WI38 (cell line): ENCODE results near the gene STX18.

Experiments used
- H3K4me3 ChIP-seq: 2 replicates; pipeline ENCODE4 v1.5.1; 2011; ENCODE audit warnings: low read depth, mild to moderate bottlenecking, control low read depth, low read length
- TF ChIP-seq, protein P1 (sequence below): IDR thresholded peaks from 2 replicates; pipeline ENCODE4 v1.5.1; 2012; ENCODE audit warnings: low read depth, mild to moderate bottlenecking, control low read depth, low read length

STX18 gene

DNA sequence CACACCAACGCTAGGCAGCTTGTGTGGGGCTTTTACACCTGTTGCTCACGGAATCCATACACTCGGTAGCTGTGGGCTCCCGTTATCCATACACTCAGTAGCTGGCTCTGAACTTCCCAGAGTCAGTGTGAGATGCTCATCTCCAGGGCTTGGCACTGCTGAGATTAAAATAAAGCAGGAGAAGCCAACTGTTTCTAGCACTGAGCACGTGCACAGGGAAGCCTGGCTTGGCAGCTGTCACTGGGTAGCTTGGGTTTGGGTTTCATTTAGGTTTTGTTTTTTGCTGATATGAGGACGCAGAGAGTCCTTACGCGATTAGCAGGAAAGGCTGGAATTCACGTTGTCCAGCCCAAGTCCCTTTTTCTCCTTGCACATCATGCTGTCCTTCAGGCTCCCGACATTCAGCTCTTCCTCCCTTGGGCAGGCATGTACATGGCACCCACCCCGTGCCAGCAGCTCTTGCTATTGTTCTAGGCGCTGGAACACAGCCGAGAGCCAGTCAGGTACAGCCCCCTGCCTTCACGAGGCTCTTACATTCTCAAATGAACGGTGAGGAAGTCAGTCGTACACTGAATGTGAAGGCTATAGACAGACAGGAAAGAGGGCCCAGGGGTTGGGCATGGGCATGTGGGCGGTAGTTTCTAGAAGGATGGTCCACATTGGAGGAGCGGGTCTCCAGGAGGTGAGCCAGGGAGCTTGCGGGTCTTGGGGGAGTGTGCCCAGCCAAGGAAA, 129.0 kb downstream of the STX18 start:
- H3K4me3 ChIP-seq, result no peak overlapping the region
- TF ChIP-seq, protein P1, sequence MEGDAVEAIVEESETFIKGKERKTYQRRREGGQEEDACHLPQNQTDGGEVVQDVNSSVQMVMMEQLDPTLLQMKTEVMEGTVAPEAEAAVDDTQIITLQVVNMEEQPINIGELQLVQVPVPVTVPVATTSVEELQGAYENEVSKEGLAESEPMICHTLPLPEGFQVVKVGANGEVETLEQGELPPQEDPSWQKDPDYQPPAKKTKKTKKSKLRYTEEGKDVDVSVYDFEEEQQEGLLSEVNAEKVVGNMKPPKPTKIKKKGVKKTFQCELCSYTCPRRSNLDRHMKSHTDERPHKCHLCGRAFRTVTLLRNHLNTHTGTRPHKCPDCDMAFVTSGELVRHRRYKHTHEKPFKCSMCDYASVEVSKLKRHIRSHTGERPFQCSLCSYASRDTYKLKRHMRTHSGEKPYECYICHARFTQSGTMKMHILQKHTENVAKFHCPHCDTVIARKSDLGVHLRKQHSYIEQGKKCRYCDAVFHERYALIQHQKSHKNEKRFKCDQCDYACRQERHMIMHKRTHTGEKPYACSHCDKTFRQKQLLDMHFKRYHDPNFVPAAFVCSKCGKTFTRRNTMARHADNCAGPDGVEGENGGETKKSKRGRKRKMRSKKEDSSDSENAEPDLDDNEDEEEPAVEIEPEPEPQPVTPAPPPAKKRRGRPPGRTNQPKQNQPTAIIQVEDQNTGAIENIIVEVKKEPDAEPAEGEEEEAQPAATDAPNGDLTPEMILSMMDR, result no peak

DNA sequence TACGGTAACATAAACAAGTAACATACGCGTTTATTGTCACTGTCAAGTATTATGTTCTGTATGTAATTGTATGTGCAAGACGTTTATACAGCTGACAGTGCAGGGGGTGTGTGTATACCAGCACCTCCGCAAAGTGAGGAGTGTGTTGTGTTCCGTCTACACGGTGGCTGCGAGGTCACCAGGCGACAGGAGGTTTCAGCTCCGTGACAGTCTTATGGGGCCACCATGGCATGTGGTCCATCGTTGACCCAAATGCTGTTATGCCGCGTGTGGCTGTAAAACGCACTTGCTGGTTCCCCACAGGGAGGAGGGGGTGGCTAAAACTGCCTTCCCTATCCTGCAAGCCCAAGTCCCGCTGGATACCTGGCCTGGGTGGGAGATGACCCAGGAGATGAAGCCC, 129.9 kb downstream of the STX18 start:
- TF ChIP-seq, protein P1, result no peak
- no peak overlapping the region for H3K4me3 ChIP-seq

DNA sequence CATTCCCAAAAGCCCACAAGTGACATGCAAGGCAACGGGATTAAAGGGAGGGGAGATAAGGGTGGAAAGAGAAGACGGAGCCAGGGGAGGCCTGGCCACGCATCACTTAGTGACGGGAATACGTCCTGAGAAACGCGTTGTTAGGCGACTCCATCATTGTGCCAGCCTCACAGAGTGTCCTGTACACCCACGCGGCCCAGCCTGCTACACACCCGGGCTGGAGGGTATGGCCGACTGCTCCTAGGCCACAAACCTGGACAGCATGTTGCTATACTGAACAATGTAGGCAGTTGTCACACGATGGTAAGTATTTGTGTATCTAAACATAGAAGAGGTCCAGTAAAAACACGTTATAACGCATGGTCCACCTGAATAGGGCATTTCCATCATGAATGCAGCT, 131.6 kb downstream of the STX18 start:
- H3K4me3 ChIP-seq, result no peak overlapping the region
- TF ChIP-seq, protein P1, result no peak

DNA sequence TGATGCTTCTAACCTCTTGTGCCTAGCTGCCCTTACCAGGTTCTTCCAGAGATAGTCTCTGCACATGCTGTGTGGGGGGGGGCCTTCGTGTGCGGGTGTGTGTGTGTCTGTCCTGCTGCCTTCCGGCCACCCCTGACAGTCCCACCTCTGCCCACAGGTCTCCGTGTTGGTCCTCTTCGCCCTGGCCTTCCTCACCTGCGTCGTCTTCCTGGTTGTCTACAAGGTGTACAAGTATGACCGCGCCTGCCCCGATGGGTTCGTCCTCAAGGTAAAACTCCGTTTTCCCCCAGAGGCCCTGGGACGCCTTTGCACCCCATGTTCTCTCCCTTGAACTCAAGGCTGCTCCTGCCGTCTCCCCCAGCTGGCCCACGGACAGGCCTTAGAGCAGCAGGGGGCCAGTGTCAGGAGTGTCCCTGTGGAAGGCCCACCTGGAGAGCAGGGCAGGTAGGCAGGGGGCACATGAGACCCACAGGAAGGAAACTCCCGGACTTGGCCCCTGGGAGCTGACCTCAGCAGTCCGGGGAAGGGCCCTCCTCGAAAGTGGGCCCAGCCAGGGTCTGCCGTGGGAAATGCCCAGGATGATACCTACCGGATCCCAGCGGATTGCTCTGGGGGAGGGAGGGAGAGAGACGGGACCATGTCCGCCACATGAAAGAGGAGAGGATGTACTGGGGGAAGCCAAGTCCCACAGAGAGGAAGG, 132.3 kb downstream of the STX18 start:
- no peak overlapping the region for H3K4me3 ChIP-seq
- TF ChIP-seq, protein P1, result no peak

DNA sequence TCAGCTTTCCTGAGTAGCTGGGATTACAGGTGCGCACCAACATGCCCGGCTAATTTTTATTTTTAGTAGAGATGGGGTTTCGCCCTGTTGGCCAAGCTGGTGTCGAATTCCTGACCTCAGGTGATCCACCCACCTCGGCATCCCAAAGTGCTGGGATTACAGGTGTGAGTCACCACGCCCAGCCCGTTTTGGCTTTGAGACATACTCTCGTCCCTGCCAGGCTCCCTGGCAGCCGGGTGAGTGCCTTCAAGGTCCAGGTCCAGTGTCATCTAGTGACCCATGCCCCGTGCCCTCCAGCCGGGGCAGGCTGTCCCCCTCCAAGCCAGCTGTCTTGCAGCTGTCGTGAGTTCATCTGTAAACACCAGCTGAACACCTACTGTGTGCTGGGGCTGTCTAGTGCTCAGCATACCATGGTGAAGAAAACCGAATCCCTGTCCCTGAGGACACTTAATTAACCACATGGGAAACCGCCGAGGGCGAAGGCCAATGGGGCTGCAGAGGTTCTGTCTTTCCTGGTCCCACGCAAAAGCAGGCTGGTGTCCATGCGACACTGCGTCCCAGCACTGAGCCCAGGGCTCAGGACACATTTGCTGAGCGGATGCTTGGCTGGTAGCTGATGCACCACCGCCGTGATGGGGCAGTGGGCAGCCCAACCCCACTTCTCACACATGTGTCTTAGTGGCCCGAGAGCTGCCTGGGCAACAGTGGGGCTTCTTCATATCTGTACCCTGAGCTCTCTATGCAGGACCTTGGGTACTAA, 133.1 kb downstream of the STX18 start:
- no peak overlapping the region for H3K4me3 ChIP-seq
- TF ChIP-seq, protein P1, result no peak

DNA sequence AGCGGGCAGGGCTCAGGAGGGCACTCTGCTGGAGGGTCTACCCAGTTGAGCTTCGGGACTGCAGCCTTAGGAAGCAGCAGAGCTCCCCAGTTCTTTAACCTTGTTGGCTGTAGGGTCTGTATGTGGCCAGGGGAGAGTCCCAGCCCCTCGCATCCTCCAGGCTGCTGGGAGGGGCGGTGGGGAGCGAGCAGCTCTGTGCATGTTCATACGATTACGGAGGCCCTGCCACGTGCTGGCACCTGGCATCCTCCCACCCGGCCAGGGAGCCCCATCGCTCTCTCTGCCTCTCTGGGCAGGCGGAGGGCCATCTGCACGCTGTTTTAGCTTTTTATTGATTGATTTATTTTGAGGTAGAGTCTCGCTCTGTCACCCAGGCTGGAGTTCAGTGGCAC, 133.7 kb downstream of the STX18 start:
- no peak overlapping the region for H3K4me3 ChIP-seq
- TF ChIP-seq, protein P1, result no peak
